Measurements from ENCODE around the gene FOXP1. TPM values are rescaled to one million over a fixed set of nuclear protein-coding genes. Genes with fewer than 3 reads are reported as not detected.

Gene FOXP1
- total and polyA plus RNA-seq, 9 of the 15 experiments (the other 6 are each of a cell fraction or from before 2014, with no cell fraction given), result 7.7 to 34.5 (median 13.7) TPM

DNA sequence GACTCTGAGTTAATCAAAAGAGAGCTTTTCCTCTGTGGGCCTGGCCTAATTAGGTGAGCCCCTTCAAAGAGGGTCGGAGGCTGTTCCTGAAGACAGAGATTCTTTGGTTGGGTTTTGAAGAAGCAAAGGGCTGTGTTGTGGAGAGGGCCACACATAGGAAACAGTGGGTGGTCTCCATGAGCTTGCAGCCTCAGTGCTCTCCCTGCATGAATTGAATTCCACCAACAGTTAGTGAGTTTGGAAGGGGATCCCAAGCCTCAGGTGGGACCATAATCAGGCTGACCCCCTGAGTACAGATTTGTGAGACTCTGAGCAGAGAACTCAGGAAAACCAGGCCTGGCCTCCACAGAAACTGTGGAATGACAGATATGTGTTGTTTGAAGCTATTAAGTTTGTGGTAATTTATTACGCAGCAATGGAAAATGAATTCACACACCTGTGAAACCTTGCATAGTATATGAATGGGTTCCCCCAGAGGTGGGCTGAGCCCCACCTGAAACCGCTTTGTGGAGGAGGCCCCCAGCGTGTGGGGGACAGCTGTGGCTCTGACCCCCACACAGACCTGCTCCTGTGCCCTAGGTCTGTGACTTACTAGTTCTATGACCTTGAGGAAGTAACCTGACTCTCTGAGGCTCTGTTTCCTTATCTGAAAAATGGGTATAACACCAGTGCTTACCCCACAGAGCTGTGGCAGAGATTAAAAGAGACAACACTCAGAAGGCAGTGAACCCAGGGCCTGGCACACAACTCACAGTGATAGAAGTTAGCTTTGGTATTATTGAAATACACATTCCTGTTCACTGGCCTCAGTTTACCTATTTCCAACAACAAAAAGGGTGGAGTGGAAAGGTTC lies 431.3 kb downstream of the FOXP1 start:
- no peak overlapping the region for H3K27ac ChIP-seq (ENCODE audit: extremely low read depth, low read depth, low read length)
- CTCF ChIA-PET (ENCODE audit: low intra/inter-chr PET ratio), result no interaction called here
- H3K4me1 ChIP-seq (replicated peaks in 1 of 2; ENCODE audit: control insufficient read depth in 2 of 2, insufficient read depth in 2 of 2, low read length in 2 of 2), result no peaks in the 10 kb centered on the region; a peak in 1 of 5 replicates
- H3K4me2 ChIP-seq (ENCODE audit: insufficient read depth, low read length), result no peak overlapping the region
- intact Hi-C loops (cut with micrococcal nuclease) (no loop called here), in situ Hi-C loops (cut with MboI) (no loop called here)
- WGBS (ENCODE audit: insufficient coverage, low coverage, missing lambda C conversion rate), result 37% methylated on average over 3 of the region's 4 CpGs
- DNase-seq (ENCODE audit: extremely low read depth in 1 of 4, low spot score in 3 of 4), result no peak
- no peak for FAIRE-seq
- no peaks in the 10 kb centered on the region for H3K79me2 ChIP-seq (ENCODE audit: control insufficient read depth, insufficient read depth, low read length)
- no TSS peak for BruUV-seq (replicated peaks)
- no peak overlapping the region for H3K4me3 ChIP-seq
- no peak overlapping the region for H3K9ac ChIP-seq (ENCODE audit: insufficient read depth in 1 of 2, low read depth in 2 of 2, low read length in 2 of 2)
- ATAC-seq, result no peak
- POLR2A ChIA-PET, result interaction anchor here (0.7 to 1.1 kb wide), 2 partner anchors 8 to 9 kb away, joined by 3 to 4 read pairs; no protein-coding TSS in a partner anchor
- H3K9me1 ChIP-seq (ENCODE audit: control insufficient read depth, insufficient read depth, low read length), result no peaks in the 10 kb centered on the region
- no peaks in the 10 kb centered on the region for H3K27me3 ChIP-seq (ENCODE audit: control insufficient read depth in 2 of 2, insufficient read depth in 2 of 2, low read length in 2 of 2)
- H3K36me3 ChIP-seq (ENCODE audit: control insufficient read depth, insufficient read depth, low read length), result no peaks in the 10 kb centered on the region
- no peaks in the 10 kb centered on the region for H4K20me1 ChIP-seq (replicated peaks; ENCODE audit: control insufficient read depth, insufficient read depth, low read length)
- H2AFZ ChIP-seq (ENCODE audit: low read depth, low read length), result no peak overlapping the region
- H3K9me3 ChIP-seq (replicated peaks; ENCODE audit: control insufficient read depth, insufficient read depth, low read depth, low read length), result no peaks in the 10 kb centered on the region
- TF ChIP-seq IRF2 (CRISPR knock-in tag; IDR thresholded peaks at IDR 0.05), result no peak
- no peak for TF ChIP-seq CHD2 (IDR thresholded peaks at IDR 0.05; ENCODE audit: low read depth, low read length)
- TF ChIP-seq, protein P1, sequence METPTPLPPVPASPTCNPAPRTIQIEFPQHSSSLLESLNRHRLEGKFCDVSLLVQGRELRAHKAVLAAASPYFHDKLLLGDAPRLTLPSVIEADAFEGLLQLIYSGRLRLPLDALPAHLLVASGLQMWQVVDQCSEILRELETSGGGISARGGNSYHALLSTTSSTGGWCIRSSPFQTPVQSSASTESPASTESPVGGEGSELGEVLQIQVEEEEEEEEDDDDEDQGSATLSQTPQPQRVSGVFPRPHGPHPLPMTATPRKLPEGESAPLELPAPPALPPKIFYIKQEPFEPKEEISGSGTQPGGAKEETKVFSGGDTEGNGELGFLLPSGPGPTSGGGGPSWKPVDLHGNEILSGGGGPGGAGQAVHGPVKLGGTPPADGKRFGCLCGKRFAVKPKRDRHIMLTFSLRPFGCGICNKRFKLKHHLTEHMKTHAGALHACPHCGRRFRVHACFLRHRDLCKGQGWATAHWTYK (CRISPR knock-in tag; IDR thresholded peaks at IDR 0.05), result no peak
- TF ChIP-seq ESRRA (IDR thresholded peaks at IDR 0.05; ENCODE audit: borderline replicate concordance, low read depth), result peak; percentile 80
- TF ChIP-seq EHMT2 (IDR thresholded peaks at IDR 0.05), result no peak
- no peak for TF ChIP-seq ZNF79 (CRISPR knock-in tag; IDR thresholded peaks at IDR 0.05; ENCODE audit: low read depth)
- TF ChIP-seq, protein P2, sequence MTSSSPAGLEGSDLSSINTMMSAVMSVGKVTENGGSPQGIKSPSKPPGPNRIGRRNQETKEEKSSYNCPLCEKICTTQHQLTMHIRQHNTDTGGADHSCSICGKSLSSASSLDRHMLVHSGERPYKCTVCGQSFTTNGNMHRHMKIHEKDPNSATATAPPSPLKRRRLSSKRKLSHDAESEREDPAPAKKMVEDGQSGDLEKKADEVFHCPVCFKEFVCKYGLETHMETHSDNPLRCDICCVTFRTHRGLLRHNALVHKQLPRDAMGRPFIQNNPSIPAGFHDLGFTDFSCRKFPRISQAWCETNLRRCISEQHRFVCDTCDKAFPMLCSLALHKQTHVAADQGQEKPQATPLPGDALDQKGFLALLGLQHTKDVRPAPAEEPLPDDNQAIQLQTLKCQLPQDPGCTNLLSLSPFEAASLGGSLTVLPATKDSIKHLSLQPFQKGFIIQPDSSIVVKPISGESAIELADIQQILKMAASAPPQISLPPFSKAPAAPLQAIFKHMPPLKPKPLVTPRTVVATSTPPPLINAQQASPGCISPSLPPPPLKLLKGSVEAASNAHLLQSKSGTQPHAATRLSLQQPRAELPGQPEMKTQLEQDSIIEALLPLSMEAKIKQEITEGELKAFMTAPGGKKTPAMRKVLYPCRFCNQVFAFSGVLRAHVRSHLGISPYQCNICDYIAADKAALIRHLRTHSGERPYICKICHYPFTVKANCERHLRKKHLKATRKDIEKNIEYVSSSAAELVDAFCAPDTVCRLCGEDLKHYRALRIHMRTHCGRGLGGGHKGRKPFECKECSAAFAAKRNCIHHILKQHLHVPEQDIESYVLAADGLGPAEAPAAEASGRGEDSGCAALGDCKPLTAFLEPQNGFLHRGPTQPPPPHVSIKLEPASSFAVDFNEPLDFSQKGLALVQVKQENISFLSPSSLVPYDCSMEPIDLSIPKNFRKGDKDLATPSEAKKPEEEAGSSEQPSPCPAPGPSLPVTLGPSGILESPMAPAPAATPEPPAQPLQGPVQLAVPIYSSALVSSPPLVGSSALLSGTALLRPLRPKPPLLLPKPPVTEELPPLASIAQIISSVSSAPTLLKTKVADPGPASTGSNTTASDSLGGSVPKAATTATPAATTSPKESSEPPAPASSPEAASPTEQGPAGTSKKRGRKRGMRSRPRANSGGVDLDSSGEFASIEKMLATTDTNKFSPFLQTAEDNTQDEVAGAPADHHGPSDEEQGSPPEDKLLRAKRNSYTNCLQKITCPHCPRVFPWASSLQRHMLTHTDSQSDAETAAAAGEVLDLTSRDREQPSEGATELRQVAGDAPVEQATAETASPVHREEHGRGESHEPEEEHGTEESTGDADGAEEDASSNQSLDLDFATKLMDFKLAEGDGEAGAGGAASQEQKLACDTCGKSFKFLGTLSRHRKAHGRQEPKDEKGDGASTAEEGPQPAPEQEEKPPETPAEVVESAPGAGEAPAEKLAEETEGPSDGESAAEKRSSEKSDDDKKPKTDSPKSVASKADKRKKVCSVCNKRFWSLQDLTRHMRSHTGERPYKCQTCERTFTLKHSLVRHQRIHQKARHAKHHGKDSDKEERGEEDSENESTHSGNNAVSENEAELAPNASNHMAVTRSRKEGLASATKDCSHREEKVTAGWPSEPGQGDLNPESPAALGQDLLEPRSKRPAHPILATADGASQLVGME (CRISPR knock-in tag; IDR thresholded peaks at IDR 0.05), result no peak
- TF ChIP-seq BCOR (IDR thresholded peaks at IDR 0.05), result 0 out of 2 replicates have a peak, but pooled peaks have one; percentile 21
- TF ChIP-seq ARID2 (IDR thresholded peaks at IDR 0.05), result no peak
- TF ChIP-seq RBM25 (IDR thresholded peaks at IDR 0.05; ENCODE audit: low read depth, low read length, severe bottlenecking), result peak; percentile 55
- TF ChIP-seq, protein P3, sequence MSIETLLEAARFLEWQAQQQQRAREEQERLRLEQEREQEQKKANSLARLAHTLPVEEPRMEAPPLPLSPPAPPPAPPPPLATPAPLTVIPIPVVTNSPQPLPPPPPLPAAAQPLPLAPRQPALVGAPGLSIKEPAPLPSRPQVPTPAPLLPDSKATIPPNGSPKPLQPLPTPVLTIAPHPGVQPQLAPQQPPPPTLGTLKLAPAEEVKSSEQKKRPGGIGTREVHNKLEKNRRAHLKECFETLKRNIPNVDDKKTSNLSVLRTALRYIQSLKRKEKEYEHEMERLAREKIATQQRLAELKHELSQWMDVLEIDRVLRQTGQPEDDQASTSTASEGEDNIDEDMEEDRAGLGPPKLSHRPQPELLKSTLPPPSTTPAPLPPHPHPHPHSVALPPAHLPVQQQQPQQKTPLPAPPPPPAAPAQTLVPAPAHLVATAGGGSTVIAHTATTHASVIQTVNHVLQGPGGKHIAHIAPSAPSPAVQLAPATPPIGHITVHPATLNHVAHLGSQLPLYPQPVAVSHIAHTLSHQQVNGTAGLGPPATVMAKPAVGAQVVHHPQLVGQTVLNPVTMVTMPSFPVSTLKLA (conservative IDR thresholded peaks at IDR 0.05), result no peak
